HS-27A (cell line): Measurements from ENCODE around the gene MORN3.
"Not testable (repeated sequence)": the region's sequence is repeated elsewhere in the genome, so short reads cannot be mapped to it uniquely, and the experiment has no call there.

Experiments
- DNase-seq: peaks from one replicate; pipeline ENCODE4 v3.0.0-alpha.2; 2012; ENCODE audit warnings: low read depth, missing footprints

Gene MORN3, protein sequence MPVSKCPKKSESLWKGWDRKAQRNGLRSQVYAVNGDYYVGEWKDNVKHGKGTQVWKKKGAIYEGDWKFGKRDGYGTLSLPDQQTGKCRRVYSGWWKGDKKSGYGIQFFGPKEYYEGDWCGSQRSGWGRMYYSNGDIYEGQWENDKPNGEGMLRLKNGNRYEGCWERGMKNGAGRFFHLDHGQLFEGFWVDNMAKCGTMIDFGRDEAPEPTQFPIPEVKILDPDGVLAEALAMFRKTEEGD

DNA sequence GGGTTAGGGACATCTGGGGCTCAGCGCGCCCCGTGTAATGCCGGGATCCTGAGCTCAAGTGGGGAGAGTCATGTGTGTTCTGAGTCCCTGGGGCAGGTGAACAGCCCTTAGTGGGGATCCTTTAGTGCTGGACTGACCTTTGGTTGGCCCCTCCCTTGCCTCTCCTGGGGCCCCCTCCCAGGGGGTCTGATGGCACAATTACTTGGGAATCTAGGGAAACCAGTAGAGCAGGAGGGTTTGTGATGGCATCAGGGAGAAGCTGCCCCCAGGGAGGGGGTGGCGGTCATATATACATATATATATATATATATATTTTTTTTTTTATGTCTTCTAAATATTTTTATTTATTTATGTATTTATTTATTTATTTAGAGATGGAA, at the start of gene MORN3:
Gene MORN3 (minus strand): TSS at position 134 of the 380 bp plus-strand sequence. CDS start 171 bp downstream, outside the sequence.
- no peak for DNase-seq

DNA sequence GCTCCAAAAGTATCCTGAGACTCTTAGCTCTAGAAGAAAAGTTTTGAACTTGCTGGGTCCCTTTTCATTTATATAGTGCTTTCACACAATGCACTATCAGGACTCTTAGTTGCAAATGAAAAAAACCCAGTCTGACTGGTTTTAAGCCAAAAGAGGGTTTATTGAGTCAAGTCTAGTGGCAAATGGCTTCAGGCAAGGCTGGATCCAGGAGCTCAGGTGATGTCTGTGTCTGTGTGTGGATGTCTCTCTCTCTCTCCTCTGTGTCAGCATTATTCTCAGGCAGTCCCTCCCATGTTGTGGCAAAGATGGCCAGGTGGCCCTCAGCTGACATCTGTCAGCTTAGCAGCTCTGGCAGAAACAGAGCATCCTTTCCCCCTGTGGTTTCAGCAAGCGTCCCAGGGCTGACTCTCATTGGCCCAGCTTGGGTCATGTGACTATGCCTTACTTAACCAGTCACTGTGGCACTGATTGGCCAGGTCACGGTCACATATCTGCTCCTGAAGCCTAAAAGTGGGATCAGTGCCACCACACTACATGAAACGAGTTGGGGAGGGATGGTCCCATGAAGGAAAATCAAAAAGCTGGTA, 49.3 kb upstream of the MORN3 start:
- DNase-seq: no peak

DNA sequence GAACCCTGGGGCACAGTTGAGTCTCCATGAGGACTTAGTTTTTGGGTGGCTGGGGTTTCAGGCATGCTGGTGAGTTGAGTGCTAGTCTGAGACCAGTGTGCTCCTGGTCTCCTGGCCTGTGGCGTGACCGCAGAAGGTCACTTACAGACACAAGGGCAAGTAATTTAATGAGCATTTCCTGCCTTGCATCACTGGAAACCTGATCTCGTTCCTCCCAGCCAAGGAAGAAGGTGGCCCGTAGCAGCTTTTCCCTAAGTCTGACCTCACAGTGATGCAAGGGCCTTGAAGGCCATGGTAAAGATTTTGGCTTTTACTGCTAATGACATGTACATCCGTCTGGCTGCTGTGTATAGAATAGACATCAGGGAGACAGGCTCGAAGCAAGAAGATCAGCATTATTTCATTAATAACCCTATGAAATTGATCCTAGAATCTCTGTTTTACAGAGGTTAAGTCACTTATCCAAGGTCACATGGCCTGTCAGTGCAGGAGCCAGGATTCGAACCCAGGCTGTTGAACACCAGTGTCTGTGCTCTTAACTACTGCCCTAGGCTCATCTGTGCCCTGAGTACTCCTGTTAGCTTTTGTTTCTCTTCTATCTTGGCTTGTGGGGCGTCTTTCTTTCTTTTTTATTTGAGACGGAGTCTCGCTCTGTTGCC, 47.7 kb upstream of the MORN3 start:
- DNase-seq: peak; percentile 50

DNA sequence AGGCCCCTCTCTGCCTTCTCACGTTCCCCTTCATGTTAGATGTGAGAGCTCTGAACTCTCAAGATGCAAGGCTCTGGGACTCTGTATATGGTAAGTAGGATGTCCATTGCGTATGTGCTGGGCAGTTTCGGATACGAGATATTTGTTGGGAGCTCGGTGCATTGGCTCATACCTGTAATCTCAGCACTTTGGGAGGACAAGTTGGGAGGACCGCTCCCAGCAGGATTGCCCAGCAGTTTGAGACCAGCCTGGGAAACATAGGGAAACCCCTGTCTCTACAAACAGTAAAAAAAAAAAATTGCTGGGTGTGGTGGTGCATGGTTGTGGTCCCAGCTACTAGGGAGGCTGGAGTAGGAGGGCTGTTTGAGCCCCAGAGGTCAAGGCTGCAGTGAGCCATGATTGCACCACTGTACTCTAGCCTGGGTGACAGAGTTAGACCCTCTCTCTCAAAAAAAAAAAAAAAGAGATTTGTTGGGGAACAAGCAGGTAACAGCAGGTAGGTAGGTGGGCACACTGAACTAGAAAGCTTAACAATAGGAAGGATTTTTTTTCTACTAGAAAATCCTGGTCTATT, 46.5 kb upstream of the MORN3 start:
- DNase-seq: no peak

DNA sequence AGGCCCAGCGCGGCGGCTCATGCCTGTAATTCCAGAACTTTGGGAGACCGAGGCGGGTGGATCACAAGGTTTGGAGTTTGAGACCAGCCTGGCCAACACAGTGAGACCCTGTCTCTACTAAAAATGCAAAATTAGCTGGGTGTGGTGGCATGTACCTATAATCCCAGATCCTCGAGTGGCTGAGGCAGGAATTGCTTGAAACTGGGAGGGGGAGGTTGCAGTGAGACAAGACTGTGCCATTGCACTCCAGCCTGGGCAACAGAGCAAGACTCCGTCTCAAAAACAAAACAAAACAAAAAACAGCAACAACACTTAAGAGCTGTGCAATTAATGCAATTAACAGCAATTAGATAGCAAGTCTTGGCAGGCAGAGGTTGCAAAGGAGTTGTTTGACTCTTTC, 45.6 kb upstream of the MORN3 start:
- not testable (repeated sequence) for DNase-seq

DNA sequence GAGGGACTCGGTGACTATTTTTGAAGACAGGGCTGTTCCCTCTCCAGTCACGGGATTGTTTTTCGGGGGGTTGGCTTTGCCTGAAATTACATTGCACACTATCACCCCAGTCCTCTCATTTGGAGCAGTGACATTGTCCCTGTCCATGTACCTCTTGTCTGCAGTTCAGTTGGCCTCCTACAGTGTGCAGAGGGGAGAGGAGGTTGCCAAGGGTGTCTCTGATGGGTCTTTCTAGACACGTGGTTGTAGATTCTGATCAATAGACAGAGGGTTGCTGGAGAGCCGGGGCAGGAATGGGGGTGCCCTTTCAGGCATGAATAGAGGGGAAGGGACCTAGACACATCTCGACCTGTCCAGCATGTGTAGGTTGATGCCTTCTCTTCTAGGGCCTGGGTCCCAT, 44.3 kb upstream of the MORN3 start:
- DNase-seq: no peak

DNA sequence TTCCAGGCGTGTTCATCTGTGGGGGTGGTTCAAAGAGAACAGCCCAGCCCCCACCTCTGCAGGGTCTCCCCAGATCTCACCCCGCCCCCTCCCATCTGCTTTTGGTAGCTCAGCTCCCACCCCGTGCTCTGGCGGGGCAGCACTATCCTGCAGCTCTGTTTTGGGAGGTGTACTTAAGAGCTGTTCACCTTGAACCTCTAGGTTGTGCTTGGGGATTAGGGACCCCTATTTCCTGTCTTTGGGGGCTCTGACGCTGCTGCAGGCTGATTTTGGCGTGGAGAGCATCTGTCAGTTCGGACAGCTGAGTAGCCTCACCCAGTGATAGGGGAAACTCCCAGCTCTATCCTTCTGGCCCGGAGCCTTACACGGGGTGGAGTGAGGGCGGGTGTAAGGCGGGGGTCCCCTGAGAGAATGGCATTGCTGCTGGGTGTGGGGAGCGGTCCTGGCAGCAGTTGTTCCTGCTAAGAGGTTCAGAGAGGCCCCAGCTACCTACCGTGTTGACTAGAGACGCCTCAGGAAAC, 43.9 kb upstream of the MORN3 start:
- DNase-seq: no peak

DNA sequence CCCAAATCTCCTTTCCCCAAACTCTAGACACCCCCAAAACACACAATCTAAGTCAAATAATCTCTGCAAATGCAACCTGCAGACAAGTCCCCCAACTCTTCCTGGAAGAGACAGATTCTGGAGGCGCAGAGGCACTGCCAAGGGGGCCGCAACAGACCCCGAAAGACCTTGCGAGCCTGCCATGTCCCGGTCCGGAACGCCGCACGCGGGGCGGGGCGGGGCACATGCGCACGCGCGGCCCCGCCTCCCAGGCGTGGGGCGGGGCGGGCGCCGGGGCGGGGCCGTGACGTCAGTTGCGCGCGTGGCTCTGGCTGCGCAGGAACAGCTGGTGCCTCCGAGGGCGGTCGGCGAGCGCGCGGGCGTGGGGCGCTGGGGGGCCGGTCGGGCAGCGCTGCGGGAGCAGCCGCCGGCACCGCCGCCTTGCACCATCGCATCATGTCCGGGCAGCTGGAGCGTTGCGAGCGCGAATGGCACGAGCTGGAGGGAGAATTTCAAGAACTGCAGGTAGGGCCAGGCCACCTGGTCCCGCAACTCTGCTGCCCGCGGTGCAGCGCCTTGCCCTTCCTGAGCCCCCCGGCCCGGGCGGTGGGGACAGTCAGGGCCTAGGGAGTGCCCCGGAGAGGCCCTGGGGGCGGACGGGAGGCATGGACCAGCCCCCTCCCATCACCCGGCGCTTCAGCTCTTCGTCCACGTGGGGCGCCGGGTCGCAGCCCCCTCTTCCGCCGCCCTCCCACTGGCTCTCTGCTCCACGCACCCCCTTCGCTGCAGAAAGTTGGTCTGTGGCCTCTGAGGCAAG, 43.2 kb upstream of the MORN3 start, which contains the start of gene TMEM120B:
Gene TMEM120B (plus strand): TSS at position 292 of the 796 bp plus-strand sequence. CDS start 144 bp downstream, at position 436.
- DNase-seq: peak; percentile 26

DNA sequence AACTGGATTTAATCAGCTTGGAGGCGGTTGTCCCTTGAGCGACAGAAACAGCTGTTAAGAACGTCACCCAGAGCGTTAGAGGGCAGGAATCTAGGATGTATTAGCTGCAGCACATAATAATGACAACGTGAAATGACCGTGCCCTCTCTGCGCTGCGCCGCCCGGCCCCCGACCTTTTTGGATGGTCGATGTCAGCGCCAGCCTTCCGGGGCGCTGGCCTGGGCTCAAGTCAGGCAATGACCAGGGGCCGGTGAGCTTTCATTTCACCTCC, 42.7 kb upstream of the MORN3 start:
- DNase-seq: no peak

DNA sequence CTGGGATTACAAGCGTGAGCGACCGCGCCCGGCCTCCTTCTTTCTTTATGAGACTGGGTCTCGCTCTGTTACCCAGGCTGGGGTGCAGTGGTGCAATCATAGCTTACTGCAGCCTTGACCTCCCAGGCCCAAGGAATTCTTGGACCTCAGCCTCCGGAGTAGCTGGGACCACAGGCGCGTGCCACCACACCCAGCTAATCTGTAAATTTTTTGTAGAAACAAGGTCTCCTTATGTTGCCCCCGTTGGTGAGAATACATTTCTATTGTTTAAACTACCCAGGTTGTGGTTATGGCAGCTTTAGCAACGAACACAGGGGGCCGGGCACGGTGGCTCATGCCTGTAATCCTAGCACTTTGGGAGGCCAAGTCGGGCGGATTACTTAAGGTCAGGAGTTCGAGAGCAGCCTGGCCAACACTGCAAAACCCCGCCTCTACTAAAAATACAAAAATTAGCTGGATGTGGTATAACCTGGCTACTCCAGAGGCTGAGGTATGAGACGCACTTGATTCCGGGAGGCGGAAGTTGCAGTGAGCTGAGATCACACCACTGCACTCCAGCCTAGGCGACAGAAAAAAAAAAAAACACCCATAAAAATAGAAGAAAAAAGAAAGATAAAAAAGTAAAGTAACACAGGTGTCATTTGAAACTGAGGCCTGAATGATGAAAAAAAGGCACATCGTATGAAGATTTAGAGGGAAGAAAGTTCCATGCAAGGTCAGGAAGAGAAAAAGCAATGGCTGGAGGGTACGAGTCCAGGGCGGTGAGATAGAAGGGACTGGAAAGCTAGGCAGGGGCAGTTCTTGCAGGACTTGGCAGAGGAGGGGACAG, 42.1 kb upstream of the MORN3 start:
- DNase-seq: no peak

DNA sequence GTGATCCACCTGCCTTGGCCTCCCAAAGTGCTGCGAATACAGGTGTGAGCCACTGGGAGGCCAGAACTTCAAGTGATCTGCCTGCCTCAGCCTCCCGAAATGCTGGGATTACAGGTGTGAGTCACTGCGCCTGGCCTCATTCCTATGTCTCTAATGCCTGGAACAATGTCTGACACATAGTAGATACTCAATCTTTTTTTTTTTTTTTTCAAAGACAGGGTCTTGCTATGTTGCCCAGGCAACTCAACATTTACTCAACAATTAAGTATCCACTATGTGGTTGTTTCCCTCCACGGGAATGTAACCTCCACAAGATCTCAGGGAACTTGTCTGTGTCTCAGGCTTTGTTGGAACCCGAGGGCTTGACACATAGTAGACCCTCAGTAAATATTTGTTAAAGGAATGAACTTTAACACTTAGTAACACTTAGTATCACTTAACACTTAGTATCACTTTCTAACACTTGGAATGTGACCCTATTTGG, 40.1 kb upstream of the MORN3 start:
- DNase-seq: no peak

DNA sequence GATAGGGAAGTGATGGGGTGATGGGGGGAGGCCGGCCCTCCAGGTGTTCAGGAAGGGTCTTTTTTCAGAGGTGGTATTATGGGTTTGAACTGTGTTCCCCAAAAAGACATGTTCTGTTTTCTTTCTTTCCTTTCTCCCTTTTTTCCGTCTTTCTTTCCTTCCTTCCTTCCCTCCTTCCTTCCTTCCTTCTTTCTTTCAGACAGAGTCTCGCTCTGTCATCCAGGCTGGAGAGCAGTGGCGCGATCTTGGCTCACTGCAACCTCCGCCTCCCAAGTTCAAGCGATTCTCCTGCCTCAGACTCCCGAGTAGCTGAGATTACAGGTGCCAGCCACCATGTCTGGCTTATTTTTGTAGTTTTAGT, 39.6 kb upstream of the MORN3 start:
- DNase-seq: not testable (repeated sequence)

DNA sequence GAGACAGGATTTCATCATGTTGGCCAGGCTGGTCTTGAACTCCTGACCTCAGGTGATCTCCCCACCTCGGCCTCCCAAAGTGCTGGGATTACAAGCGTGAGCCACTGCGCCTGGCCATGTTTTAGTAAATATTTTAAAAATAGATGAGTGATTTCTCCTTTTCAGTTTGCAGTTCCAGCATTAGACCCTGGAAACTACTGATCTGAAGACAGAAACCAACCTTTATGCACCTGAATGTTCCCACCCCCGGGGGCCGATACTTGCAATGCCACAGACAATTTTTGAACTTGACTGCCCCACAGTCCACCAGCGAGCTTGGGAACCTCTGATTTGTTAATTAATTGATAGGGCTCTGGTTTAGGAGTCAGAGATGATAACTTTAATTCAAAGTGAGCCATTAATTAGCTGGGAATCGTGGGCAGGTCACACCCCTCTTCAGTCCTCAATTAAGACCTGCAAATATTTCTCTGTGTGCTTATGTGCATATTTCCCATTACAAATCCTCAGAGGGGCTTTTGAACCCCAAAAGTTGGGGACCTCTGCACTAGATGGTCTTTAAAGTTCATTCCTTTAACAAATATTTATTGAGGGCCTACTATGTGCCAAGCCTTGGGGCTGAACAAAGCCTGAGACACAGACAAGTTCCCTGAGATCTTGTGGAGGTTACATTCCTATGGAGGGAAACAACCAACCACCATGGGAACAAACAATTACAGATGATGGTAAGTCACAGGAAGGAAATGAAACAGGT, 39.0 kb upstream of the MORN3 start:
- DNase-seq: no peak

DNA sequence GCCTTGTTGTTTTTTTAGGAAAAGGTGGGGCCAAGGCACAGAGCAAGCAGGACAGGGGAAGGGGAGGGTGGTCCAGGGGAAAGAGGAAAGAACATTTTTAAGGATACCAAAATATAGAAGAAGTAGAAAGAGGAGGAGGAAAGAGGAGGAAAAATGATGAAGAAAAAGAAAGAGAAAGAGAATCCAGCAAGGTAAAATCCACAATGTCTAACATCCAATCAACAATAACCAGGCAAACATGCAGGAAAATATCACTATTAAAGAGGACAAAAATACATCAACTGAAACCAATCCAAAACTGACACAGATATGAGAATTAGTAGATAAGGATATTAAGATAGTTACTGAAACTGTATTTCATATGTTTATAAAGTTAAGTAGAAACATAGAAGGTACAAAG, 36.1 kb upstream of the MORN3 start:
- no peak for DNase-seq

DNA sequence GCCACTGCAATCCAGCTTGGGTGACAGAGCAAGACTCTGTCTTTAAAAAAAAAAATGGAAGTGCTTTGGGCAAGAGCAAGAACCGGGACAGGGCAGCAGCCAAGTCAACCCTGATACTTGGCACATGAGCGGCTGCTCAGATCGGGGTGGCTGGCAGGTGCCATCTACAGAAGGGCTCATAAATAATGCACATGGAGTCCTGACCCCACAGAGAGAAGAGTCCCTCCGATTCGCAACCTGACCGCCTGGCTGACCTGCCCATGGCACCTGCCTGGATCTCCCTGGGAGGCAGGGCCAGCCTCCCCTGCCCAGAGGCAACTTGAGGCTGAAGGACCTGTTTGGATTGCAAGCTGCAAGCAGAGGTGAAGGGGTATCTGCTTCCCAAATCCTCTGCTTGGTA, 33.5 kb upstream of the MORN3 start:
- no peak for DNase-seq

DNA sequence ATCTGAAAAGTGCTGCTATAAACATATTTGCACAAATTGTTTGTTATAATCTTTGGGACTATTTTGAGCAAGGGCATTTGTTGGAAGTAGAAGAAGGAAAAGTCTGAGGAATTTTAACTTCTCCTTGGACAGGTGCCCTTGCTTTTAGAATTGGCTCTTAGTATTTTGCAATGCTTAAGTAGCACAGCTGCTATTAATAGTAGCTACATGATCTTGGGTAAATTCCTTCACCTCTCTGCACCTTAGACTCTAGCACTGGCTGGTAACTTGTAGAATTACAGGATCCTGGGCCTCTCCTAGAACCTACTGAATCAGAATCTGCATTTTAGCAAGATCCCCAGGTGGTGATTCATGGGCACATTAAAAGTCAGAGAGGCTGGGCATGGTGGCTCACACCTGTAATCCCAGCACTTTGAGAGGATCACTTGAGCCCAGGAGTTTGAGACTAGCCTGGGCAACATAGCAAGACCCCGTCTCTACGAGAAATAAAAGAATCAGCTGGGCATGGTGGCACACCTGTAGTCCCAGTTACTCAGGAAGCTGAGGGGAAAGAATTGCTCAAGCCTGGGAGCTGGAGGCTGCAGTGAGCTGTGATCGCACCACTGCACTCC, 32.3 kb upstream of the MORN3 start:
- no peak for DNase-seq

DNA sequence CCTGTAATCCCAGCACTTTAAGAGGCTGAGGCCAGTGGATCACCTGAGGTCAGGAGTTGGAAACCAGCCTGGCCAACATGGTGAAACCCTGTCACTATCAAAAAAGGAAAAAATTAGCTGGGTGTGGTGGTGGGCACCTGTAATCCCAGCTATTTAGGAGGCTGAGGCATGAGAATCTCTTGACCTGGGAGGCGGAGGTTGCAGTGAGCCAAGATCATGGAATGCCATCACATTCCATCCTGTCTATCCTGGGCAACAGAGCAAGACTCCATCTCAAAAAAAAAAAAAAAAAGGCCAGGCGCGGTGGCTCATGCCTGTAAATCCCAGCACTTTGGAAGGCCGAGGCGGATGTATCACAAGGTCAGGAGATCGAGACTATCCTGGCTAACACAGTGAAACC, 28.4 kb upstream of the MORN3 start:
- not testable (repeated sequence) for DNase-seq

DNA sequence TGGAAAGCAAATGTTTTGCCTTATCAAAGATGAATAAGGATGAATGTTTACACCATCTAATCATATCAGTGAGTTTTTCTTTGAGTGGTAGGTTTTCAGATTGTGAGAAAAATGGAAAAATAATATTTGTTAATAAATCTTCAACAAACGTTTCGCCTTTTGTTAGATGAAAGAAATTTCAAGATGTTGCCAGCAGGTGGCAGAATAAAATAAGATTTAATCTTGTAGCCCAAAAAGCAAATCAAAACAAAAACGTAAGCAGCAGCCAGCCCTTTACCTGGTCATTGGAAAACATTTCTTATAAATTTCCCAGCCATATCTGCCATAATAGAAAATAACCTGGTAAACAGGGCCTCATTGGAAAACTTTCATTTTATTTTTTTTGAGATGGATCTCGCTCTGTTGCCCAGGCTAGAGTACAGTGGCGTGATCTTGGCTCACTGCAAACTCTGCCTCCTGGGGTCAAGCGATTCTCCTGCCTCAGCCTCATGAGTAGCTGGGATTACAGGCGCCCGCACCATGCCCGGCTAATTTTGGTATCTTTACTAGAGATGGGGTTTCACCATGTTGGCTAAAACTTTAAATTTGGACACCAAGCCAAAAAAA, 27.7 kb upstream of the MORN3 start:
- DNase-seq: no peak

DNA sequence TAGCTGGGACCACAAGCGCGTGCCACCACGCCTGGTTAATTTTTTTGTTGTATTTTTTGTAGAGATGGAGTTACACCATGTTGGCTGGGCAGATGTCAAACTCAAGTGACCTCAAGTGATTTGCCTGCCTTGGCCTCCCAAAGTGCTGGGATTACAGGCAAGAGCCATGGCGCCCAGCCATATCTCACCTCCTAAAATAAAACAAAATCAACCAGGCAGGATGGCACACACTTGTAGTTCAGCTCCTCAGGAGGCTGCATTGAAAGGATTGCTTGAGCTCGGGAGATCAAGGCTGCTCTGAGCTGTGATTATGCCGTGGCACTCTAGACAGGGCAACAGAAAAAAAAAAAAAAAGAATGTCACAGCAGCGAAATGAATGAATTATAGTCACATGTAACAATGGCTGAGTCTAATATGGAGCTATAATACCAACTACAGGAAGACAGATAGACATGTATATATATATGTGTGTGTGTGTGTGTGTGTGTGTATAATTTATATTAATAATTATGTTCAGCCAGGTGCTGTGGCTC, 23.8 kb upstream of the MORN3 start:
- DNase-seq: no peak
